Stomach smooth muscle (tissue), 2 donors: ENCODE measurements around the gene SLC9A4.

Source experiments
- H3K27ac ChIP-seq: one replicate; pipeline ENCODE4 v1.7.0; 2013; ENCODE audit warnings: mild to moderate bottlenecking, low read length, inconsistent platforms
- H3K27me3 ChIP-seq, 2 donors: one replicate each; pipeline ENCODE4 v1.7.0; 2013; ENCODE audit warnings: low read length in 2 of 2; ENCODE audit not compliant: insufficient read depth in 2 of 2, control insufficient read depth in 1 of 2
- H3K36me3 ChIP-seq, 2 donors: one replicate each; pipeline ENCODE4 v1.7.0; 2013; ENCODE audit warnings: low read length in 2 of 2; ENCODE audit not compliant: control insufficient read depth in 2 of 2, insufficient read depth in 2 of 2
- H3K4me1 ChIP-seq: one replicate; pipeline ENCODE4 v1.7.0; 2013; ENCODE audit warnings: low read length; ENCODE audit not compliant: control insufficient read depth, insufficient read depth
- H3K4me3 ChIP-seq, 2 donors: one replicate each; pipeline ENCODE4 v1.7.0; 2013; ENCODE audit warnings: low read length in 2 of 2
- H3K9ac ChIP-seq, 2 donors: one replicate each; pipeline ENCODE4 v1.7.0; 2013; ENCODE audit warnings: low read length in 2 of 2, mild to moderate bottlenecking in 1 of 2
- H3K9me3 ChIP-seq, 2 donors: one replicate each; pipeline ENCODE4 v1.7.0; 2013; ENCODE audit warnings: low read length in 2 of 2; ENCODE audit not compliant: control insufficient read depth in 2 of 2
- donor health status: healthy.
- donor health status: Pancreatic carcinoma.

The SLC9A4 gene

GRCh38 chr2:102473020-102473419 is at the start of gene SLC9A4:
SLC9A4 (plus strand) TSS chr2:102473226; CDS start chr2:102473760, 534 bp downstream.
- Histone ChIP-seq H3K27ac (no peak within 1 kb of the TSS), H3K36me3 (no peaks in the 10 kb centered on the region), H3K4me1 (no peaks in the 10 kb centered on the region), H3K9me3 (peaks cover 4% of the 10 kb centered on the region in 2 donors), H3K9ac (no peak within 1 kb of the TSS), H3K4me3 (no peak within 1 kb of the TSS), H3K27me3 (peaks cover 0 to 3% of the 10 kb centered on the region in 2 donors)

GRCh38 chr2:102423368-102423767 is 49.7 kb upstream of the SLC9A4 start:
- Histone ChIP-seq H3K9me3 (no peaks in the 10 kb centered on the region), H3K9ac (no peak overlapping the region), H3K36me3 (no peaks in the 10 kb centered on the region), H3K27ac (no peak overlapping the region), H3K4me3 (no peak overlapping the region), H3K27me3 (no peaks in the 10 kb centered on the region), H3K4me1 (no peaks in the 10 kb centered on the region)

GRCh38 chr2:102424754-102425153 is 48.3 kb upstream of the SLC9A4 start:
- Histone ChIP-seq H3K4me3 (no peak overlapping the region), H3K36me3 (no peaks in the 10 kb centered on the region), H3K9ac (no peak overlapping the region), H3K4me1 (no peaks in the 10 kb centered on the region), H3K9me3 (no peaks in the 10 kb centered on the region), H3K27ac (no peak overlapping the region), H3K27me3 (no peaks in the 10 kb centered on the region)

- Histone ChIP-seq H3K9ac (no peak overlapping the region), H3K4me3 (no peak overlapping the region), H3K27me3 (no peaks in the 10 kb centered on the region), H3K9me3 (no peaks in the 10 kb centered on the region), H3K36me3 (no peaks in the 10 kb centered on the region), H3K4me1 (no peaks in the 10 kb centered on the region), H3K27ac (no peak overlapping the region)
These were observed 47.4 kb upstream of the SLC9A4 start for GRCh38 chr2:102425441-102426132.

- no peaks in the 10 kb centered on the region for H3K9me3 ChIP-seq
- H3K27ac ChIP-seq: no peak overlapping the region
- no peak overlapping the region for H3K4me3 ChIP-seq
- no peaks in the 10 kb centered on the region for H3K4me1 ChIP-seq
- H3K9ac ChIP-seq: no peak overlapping the region
- no peaks in the 10 kb centered on the region for H3K27me3 ChIP-seq
- no peaks in the 10 kb centered on the region for H3K36me3 ChIP-seq
These were observed 45.8 kb upstream of the SLC9A4 start for GRCh38 chr2:102427249-102427648.

GRCh38 chr2:102428573-102428972 is 44.5 kb upstream of the SLC9A4 start:
- Histone ChIP-seq H3K36me3 (no peaks in the 10 kb centered on the region), H3K4me1 (no peaks in the 10 kb centered on the region), H3K9ac (no peak overlapping the region), H3K9me3 (no peaks in the 10 kb centered on the region), H3K27ac (no peak overlapping the region), H3K4me3 (no peak overlapping the region), H3K27me3 (no peaks in the 10 kb centered on the region)

- no peaks in the 10 kb centered on the region for H3K4me1 ChIP-seq
- H3K36me3 ChIP-seq: no peaks in the 10 kb centered on the region
- H3K27ac ChIP-seq: no peak overlapping the region
- H3K9ac ChIP-seq: no peak overlapping the region
- H3K9me3 ChIP-seq: no peaks in the 10 kb centered on the region
- H3K4me3 ChIP-seq: no peak overlapping the region
- no peaks in the 10 kb centered on the region for H3K27me3 ChIP-seq
These were observed 40.6 kb upstream of the SLC9A4 start for GRCh38 chr2:102432386-102432785.

- Histone ChIP-seq H3K4me3 (no peak overlapping the region), H3K27me3 (no peaks in the 10 kb centered on the region), H3K9me3 (no peaks in the 10 kb centered on the region), H3K9ac (no peak overlapping the region), H3K36me3 (no peaks in the 10 kb centered on the region), H3K4me1 (no peaks in the 10 kb centered on the region), H3K27ac (no peak overlapping the region)
These were observed 38.9 kb upstream of the SLC9A4 start for GRCh38 chr2:102433973-102434654.

- Histone ChIP-seq H3K36me3 (no peaks in the 10 kb centered on the region), H3K4me1 (no peaks in the 10 kb centered on the region), H3K4me3 (no peak overlapping the region), H3K9ac (no peak overlapping the region), H3K27me3 (no peaks in the 10 kb centered on the region), H3K27ac (no peak overlapping the region), H3K9me3 (no peaks in the 10 kb centered on the region)
These were observed 38.2 kb upstream of the SLC9A4 start for GRCh38 chr2:102434655-102435381.

GRCh38 chr2:102435741-102436140 is 37.3 kb upstream of the SLC9A4 start:
- Histone ChIP-seq H3K4me1 (no peaks in the 10 kb centered on the region), H3K36me3 (no peaks in the 10 kb centered on the region), H3K9me3 (no peaks in the 10 kb centered on the region), H3K27ac (no peak overlapping the region), H3K27me3 (no peaks in the 10 kb centered on the region), H3K9ac (no peak overlapping the region), H3K4me3 (no peak overlapping the region)
